Measurements from ENCODE around the gene ZNF22. TPM values are rescaled to one million over a fixed set of nuclear protein-coding genes. Genes with fewer than 3 reads are reported as not detected.

Gene ZNF22
- total and polyA plus RNA-seq, 2 of the 4 experiments (the other 2 are of a cell fraction), result 10.6 to 12.4 TPM

- Histone ChIP-seq H3K4me1 (ENCODE audit: control insufficient read depth, insufficient read depth, low read length) (peaks cover 12% of the 10 kb centered on the region), H3K18ac (ENCODE audit: low read depth, low read length) (no peak overlapping the region), H3K9me1 (ENCODE audit: insufficient read depth, low read length) (peaks cover 9% of the 10 kb centered on the region), H3K4me3 (ENCODE audit: insufficient read depth, low read depth, low read length) (peak overlapping the region; percentile 89), H3K14ac (replicated peaks; ENCODE audit: low read depth, low read length) (peak overlapping the region; percentile 8), H2BK15ac (ENCODE audit: low read depth, low read length) (no peak overlapping the region), H4K8ac (ENCODE audit: low read depth in 2 of 2, low read length in 2 of 2) (no peak overlapping the region; a peak in 1 of 4 replicates), H3K9ac (ENCODE audit: low read depth, low read length) (peak overlapping the region; percentile 78), H2AK5ac (ENCODE audit: low read depth, low read length) (no peak overlapping the region), H3K23ac (ENCODE audit: low read depth, low read length) (no peak overlapping the region), H2BK5ac (ENCODE audit: low read depth, low read length, poor library complexity, severe bottlenecking) (peak overlapping the region; percentile 82), H3K27ac (ENCODE audit: insufficient read depth, low read length) (peak overlapping the region; percentile 81), H4K20me1 (ENCODE audit: insufficient read depth, low read length) (no peaks in the 10 kb centered on the region), H4K91ac (ENCODE audit: insufficient read depth, low read depth, low read length) (peak overlapping the region; percentile 14), H2AK9ac (replicated peaks; ENCODE audit: low read depth, low read length, poor library complexity) (peak overlapping the region; percentile 74), H2AFZ (replicated peaks; ENCODE audit: low read length, poor library complexity) (peak overlapping the region; percentile 96), H3K36me3 (ENCODE audit: control insufficient read depth, insufficient read depth, low read length) (peaks cover 8% of the 10 kb centered on the region; the same call in 1 of the 2 replicates), H3K27me3 (ENCODE audit: control insufficient read depth, insufficient read depth, low read length) (no peaks in the 10 kb centered on the region), H3K9me3 (ENCODE audit: control insufficient read depth, insufficient read depth, low read length) (peaks cover 2% of the 10 kb centered on the region; the same call in 1 of the 2 replicates), H3K56ac (ENCODE audit: extremely low read depth, insufficient read depth, low read length) (peak overlapping the region; percentile 23; the same call in 1 of the 2 replicates), H3K4ac (ENCODE audit: low read depth, low read length) (peak overlapping the region; percentile 82), H2BK20ac (ENCODE audit: low read depth, low read length) (no peak overlapping the region), H3K79me1 (ENCODE audit: low read depth in 1 of 2, low read length in 2 of 2) (peaks cover 11 to 27% of the 10 kb centered on the region in 2 experiments; a peak in 3 of 4 replicates), H3K4me2 (ENCODE audit: low read depth, low read length) (peak overlapping the region; percentile 83), H4K5ac (ENCODE audit: low read depth, low read length) (peak overlapping the region; percentile 71; the same call in 1 of the 2 replicates), H2BK120ac (ENCODE audit: low read depth, low read length) (peak overlapping the region; percentile 3; the same call in 1 of the 2 replicates)
- ChIA-PET POLR2A (ENCODE audit: unreplicated experiment) (no interaction called here), CTCF (no interaction called here)
- no peak for DNase-seq
- no CpG with 5 or more reads among the region's 6 CpGs for WGBS, 2 experiments (ENCODE audit: extremely low coverage in 2 of 2, insufficient read length in 1 of 2)
- in situ Hi-C loops (cut with MboI; ENCODE audit: low sequenced_read_pairs), result no loop called here
- intact Hi-C loops (cut with micrococcal nuclease), result no loop called here
- dilution Hi-C loops (cut with HindIII; ENCODE audit: low sequenced_read_pairs, unreplicated experiment), result no loop called here
- BruUV-seq (replicated peaks), result no TSS peak
- no peak for TF ChIP-seq RAD21 (IDR thresholded peaks at IDR 0.05; ENCODE audit: low read length)
- no peak for ATAC-seq (ENCODE audit: low read depth)
Observed at GRCh38 chr10:44958898-44959246, 41.9 kb upstream of the ZNF22 start.

Data from IMR-90 (cell line).